HG02840 (cell line): Measurements from ENCODE around the gene THTPA.
"Not testable (repeated sequence)": the region's sequence is repeated elsewhere in the genome, so short reads cannot be mapped to it uniquely, and the experiment has no call there.

ENCODE experiments used
- ATAC-seq: cut with Tn5 transposase; IDR thresholded peaks from one replicate; pipeline ENCODE4 v1.9.1; 2021; ENCODE audit warnings: mild to moderate bottlenecking, moderate library complexity, moderate number of reproducible peaks; ENCODE audit not compliant: unreplicated experiment, low FRiP score

Gene THTPA

DNA sequence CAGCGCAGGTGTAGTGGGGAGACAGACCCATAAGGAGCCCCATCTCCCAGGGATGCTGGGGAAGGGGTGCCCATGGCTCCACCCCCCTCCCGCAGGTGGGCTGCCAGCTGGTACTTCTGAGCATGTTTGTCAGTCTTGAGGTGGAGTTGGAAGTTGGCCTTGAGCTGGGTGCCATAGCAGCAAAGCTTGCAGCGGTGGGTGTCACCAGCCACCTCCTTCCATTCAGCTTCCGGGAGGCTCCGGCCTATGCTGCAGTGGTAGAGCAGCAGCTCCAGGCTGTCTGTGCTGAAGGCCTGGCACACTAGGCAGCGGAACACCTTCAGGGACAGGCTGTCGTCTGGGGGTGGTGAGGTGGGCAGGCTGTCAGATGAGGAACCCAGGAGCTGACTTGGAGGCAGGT is 23.4 kb upstream of the THTPA start:
- ATAC-seq, result no peak

GRCh38 chr14:23533652-23534435 is 22.2 kb upstream of the THTPA start:
- no peak for ATAC-seq

GRCh38 chr14:23535943-23536342 is 20.1 kb upstream of the THTPA start:
- ATAC-seq, result no peak

DNA sequence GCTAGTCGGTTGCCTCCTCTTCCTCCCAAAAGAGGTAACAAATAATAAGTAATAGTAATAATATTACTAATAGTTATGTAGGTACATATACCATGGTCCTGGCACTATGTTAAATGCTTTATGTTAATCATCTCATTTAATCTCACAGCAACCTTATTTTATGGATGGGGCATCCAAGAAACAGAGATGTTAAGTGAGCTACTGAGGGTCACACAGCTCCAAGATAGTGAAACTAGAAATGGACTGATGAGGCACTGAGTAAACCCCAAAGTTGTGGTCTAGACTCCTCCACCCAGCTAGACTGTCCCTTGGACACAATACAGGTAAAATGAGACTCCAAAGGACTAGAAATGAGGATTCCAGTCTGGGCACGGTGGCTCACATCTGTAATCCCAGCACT is 19.6 kb upstream of the THTPA start:
- ATAC-seq, result no peak

DNA sequence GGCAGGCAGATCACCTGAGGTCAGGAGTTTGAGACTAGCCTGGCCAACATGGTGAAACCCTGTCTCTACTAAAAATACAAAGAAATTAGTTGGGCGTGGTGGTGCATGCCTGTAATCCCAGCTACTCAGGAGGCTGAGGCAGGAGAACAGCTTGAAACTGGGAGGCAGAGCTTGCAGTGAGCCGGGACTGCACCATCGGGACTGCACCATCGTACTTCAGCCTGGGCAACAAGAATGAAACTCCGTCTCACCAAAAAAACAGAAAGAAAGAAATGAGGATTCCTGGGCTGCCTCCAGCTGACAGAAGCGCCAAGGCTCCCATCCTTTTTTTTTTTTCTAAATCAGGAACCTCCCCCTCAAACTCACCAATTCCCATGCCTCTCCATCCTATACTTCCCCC is 19.2 kb upstream of the THTPA start:
- not testable (repeated sequence) for ATAC-seq

- no peak for ATAC-seq
Measured at GRCh38 chr14:23537351-23538049, 18.6 kb upstream of the THTPA start.

DNA sequence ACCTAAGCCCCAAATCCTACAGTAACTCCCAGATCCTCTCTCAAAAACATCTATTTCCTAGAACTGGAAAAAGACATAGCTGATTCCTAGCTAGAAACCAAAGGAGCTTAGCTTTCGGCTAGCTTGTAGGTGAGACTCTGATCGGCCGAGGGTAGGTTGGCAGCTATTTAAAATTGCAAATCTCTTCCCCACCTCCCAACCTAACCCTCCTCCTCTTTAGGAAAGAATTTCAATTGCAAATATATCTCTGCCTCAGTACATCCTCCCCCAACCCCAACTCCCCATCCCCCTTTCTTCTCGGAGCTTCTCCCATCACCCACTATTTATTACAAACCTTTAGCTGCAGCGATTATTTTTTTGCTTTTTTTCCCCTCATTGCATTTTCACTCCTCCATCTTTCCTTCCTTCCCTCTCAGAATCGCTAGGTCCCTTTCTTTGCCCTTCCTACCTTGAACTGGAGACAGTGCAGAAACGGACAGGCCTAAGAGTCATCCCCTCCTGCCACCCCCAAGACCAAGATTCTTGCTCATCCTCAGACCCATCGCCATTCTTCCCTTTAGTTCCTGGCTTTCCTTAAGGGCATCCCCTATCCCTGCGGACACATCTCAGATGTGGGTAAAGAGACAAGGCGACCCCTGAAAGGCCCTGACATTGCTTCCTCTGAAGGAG is 17.9 kb upstream of the THTPA start:
- ATAC-seq, result no peak

DNA sequence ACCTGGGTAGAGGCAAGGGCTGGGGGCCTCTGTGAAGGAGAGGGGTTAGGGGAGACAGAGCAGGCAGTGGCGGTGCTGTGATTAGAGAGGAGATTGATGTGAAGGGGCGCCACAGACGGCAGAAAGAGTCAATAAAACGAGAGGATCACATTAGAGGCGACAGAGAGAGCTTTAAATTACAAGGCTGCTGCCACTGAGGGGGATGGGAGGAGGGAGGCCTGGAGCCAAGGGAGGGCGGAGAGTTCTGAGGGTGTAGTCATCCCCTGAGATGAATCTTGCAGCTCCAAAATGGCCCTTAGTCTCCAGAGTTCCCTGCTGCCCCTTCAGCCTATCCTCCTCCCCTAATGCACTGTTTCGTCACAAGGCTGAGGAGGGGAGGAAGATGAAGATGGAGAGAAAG is 17.3 kb upstream of the THTPA start:
- ATAC-seq, result no peak

- ATAC-seq, result no peak
Measured at GRCh38 chr14:23539248-23540140, 16.6 kb upstream of the THTPA start.

GRCh38 chr14:23540141-23540469 is 16.0 kb upstream of the THTPA start:
- ATAC-seq, result no peak

GRCh38 chr14:23542261-23542660 is 13.8 kb upstream of the THTPA start:
- no peak for ATAC-seq

- ATAC-seq, result no peak
Measured at GRCh38 chr14:23543403-23543802, 12.7 kb upstream of the THTPA start.

- no peak for ATAC-seq
Measured at GRCh38 chr14:23544511-23545447, 11.3 kb upstream of the THTPA start.

GRCh38 chr14:23545740-23546365 is 10.2 kb upstream of the THTPA start:
- ATAC-seq, result no peak

DNA sequence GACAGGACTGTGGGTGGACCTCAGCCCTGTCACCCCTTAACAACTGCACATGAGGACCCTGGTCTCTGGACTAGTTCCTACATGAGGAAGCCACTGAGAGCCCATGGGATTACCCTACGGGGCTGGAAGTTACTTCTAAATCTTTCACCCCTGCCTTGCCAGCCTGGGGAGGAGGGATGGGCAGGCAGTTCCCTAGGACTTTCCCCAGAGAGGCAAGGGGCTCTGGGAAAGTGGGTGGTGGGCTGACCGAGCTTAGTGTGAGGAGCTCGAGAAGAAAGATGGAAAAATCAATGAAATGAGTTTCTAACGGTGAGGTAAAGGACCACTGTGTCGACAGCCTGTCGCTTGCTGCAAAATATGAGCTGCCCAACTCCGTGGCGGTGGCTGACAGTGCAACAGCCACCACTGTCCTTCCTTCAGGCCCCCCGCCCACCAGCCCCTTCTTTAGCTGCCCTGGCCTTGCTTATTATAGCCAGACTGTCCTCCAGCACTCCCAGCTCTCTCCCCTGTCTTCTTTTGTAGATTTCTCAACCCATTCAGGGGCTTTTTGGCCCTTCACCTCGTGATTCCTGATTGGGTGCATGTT is 9.5 kb upstream of the THTPA start:
- ATAC-seq, result no peak

DNA sequence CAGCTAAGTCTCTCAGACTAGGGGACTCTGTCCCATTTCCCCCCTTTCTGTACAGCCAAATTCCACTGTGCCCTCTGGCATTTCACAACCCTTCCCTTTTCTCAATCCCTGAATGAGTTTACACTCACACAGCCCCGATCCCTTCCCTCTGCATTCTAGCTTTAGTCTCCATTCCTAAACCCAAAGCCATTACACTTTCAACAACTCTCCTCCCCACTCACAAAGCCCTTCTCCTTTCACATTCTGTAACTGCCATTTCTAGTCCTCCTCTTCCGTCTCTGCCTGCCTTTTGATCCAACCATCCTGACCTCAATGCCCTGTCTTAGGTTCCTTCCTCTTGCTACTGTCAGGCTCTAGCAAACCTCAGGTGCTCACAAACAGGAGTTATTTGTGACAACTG is 8.1 kb upstream of the THTPA start:
- ATAC-seq, result no peak

GRCh38 chr14:23548351-23549318 is 7.4 kb upstream of the THTPA start:
- ATAC-seq, result no peak
